Measurements from ENCODE around the gene PPP2R2C. TPM values are rescaled to one million over a fixed set of nuclear protein-coding genes. Genes with fewer than 3 reads are reported as not detected.

PPP2R2C gene
- total RNA-seq, 2 experiments from 2014 or later = not detected

- POLR2A ChIA-PET = no interaction called here
- CTCF ChIA-PET = interaction anchor here (1.4 kb wide), 1 partner anchor 55 kb away, joined by 4 read pairs; no protein-coding TSS in a partner anchor
- Mint-ChIP-seq H3K27ac (no peak overlapping the region), H3K27me3 (peaks cover 42% of the 10 kb centered on the region), H3K36me3 (ENCODE audit: low read depth) (no peaks in the 10 kb centered on the region), H3K9me3 (no peaks in the 10 kb centered on the region), H3K4me3 (no peak overlapping the region), H3K4me1 (no peaks in the 10 kb centered on the region)
- no peak for DNase-seq
Observed at GRCh38 chr4:6306299-6306698, 166.1 kb downstream of the PPP2R2C start.

- POLR2A ChIA-PET = no interaction called here
- no peak for DNase-seq
- Mint-ChIP-seq H3K4me3 (no peak overlapping the region), H3K27me3 (peaks cover 27% of the 10 kb centered on the region), H3K27ac (no peak overlapping the region), H3K4me1 (no peaks in the 10 kb centered on the region), H3K9me3 (no peaks in the 10 kb centered on the region), H3K36me3 (ENCODE audit: low read depth) (no peaks in the 10 kb centered on the region)
- CTCF ChIA-PET = interaction anchor here (1.3 kb wide), 1 partner anchor 53 kb away, joined by 3 read pairs; no protein-coding TSS in a partner anchor
Observed at GRCh38 chr4:6303943-6304342, 168.5 kb downstream of the PPP2R2C start.

- H3K36me3 Mint-ChIP-seq (ENCODE audit: low read depth) = no peaks in the 10 kb centered on the region
- no peak overlapping the region for H3K27ac Mint-ChIP-seq
- H3K9me3 Mint-ChIP-seq = no peaks in the 10 kb centered on the region
- no peak overlapping the region for H3K4me3 Mint-ChIP-seq
- peaks cover 18% of the 10 kb centered on the region for H3K27me3 Mint-ChIP-seq
- DNase-seq = no peak
- POLR2A ChIA-PET = no interaction called here
- CTCF ChIA-PET = interaction anchor here (0.6 to 1.3 kb wide), 2 partner anchors 52 to 265 kb away, joined by 3 read pairs; no protein-coding TSS in a partner anchor
- no peaks in the 10 kb centered on the region for H3K4me1 Mint-ChIP-seq
Observed at GRCh38 chr4:6302869-6303268, 169.5 kb downstream of the PPP2R2C start.

- ChIA-PET POLR2A (no interaction called here), CTCF (interaction anchor here (0.6 kb wide), 1 partner anchor 266 kb away, joined by 3 read pairs; no protein-coding TSS in a partner anchor)
- Mint-ChIP-seq H3K27ac (no peak overlapping the region), H3K27me3 (peaks cover 11% of the 10 kb centered on the region), H3K9me3 (no peaks in the 10 kb centered on the region), H3K4me1 (no peaks in the 10 kb centered on the region), H3K4me3 (no peak overlapping the region), H3K36me3 (ENCODE audit: low read depth) (no peaks in the 10 kb centered on the region)
- no peak for DNase-seq
Observed at GRCh38 chr4:6301732-6302442, 170.5 kb downstream of the PPP2R2C start.

GRCh38 chr4:6301051-6301731 is 171.2 kb downstream of the PPP2R2C start:
- Mint-ChIP-seq H3K27me3 (peaks cover 6% of the 10 kb centered on the region), H3K27ac (no peak overlapping the region), H3K4me1 (no peaks in the 10 kb centered on the region), H3K4me3 (no peak overlapping the region), H3K9me3 (no peaks in the 10 kb centered on the region), H3K36me3 (ENCODE audit: low read depth) (no peaks in the 10 kb centered on the region)
- ChIA-PET CTCF (no interaction called here), POLR2A (no interaction called here)
- DNase-seq = no peak

GRCh38 chr4:6300359-6300758 is 172.1 kb downstream of the PPP2R2C start:
- H3K9me3 Mint-ChIP-seq = no peaks in the 10 kb centered on the region
- H3K27me3 Mint-ChIP-seq = peaks cover 1% of the 10 kb centered on the region
- H3K27ac Mint-ChIP-seq = no peak overlapping the region
- POLR2A ChIA-PET = no interaction called here
- no peak for DNase-seq
- H3K4me1 Mint-ChIP-seq = no peaks in the 10 kb centered on the region
- no peak overlapping the region for H3K4me3 Mint-ChIP-seq
- CTCF ChIA-PET = no interaction called here
- no peaks in the 10 kb centered on the region for H3K36me3 Mint-ChIP-seq (ENCODE audit: low read depth)

GRCh38 chr4:6299875-6300274 is 172.5 kb downstream of the PPP2R2C start:
- DNase-seq = no peak
- H3K9me3 Mint-ChIP-seq = no peaks in the 10 kb centered on the region

GRCh38 chr4:6298852-6299251 is 173.6 kb downstream of the PPP2R2C start:
- ChIA-PET POLR2A (no interaction called here), CTCF (no interaction called here)
- Mint-ChIP-seq H3K4me1 (no peaks in the 10 kb centered on the region), H3K27me3 (no peaks in the 10 kb centered on the region), H3K27ac (no peak overlapping the region), H3K36me3 (ENCODE audit: low read depth) (no peaks in the 10 kb centered on the region), H3K9me3 (no peaks in the 10 kb centered on the region), H3K4me3 (no peak overlapping the region)
- DNase-seq = no peak

More at GRCh38 chr4:6299875-6300274, 172.5 kb downstream of the PPP2R2C start:
- ChIA-PET CTCF (no interaction called here), POLR2A (no interaction called here)
- Mint-ChIP-seq H3K4me3 (no peak overlapping the region), H3K27ac (no peak overlapping the region), H3K27me3 (no peaks in the 10 kb centered on the region), H3K4me1 (no peaks in the 10 kb centered on the region), H3K36me3 (ENCODE audit: low read depth) (no peaks in the 10 kb centered on the region)

GRCh38 chr4:6298035-6298434 is 174.4 kb downstream of the PPP2R2C start:
- Mint-ChIP-seq H3K27ac (no peak overlapping the region), H3K4me1 (no peaks in the 10 kb centered on the region), H3K9me3 (no peaks in the 10 kb centered on the region), H3K36me3 (ENCODE audit: low read depth) (no peaks in the 10 kb centered on the region), H3K4me3 (no peak overlapping the region), H3K27me3 (no peaks in the 10 kb centered on the region)
- ChIA-PET POLR2A (no interaction called here), CTCF (no interaction called here)
- DNase-seq = no peak

GRCh38 chr4:6297266-6297815 is 175.1 kb downstream of the PPP2R2C start:
- Mint-ChIP-seq H3K36me3 (ENCODE audit: low read depth) (no peaks in the 10 kb centered on the region), H3K27me3 (no peaks in the 10 kb centered on the region), H3K27ac (no peak overlapping the region), H3K9me3 (no peaks in the 10 kb centered on the region), H3K4me1 (no peaks in the 10 kb centered on the region), H3K4me3 (no peak overlapping the region)
- CTCF ChIA-PET = no interaction called here
- POLR2A ChIA-PET = no interaction called here
- DNase-seq = no peak

- H3K27ac Mint-ChIP-seq = no peak overlapping the region
- H3K4me1 Mint-ChIP-seq = no peaks in the 10 kb centered on the region
- DNase-seq = no peak
- no peak overlapping the region for H3K4me3 Mint-ChIP-seq
- no peaks in the 10 kb centered on the region for H3K9me3 Mint-ChIP-seq
- no peaks in the 10 kb centered on the region for H3K27me3 Mint-ChIP-seq
- POLR2A ChIA-PET = no interaction called here
- H3K36me3 Mint-ChIP-seq (ENCODE audit: low read depth) = no peaks in the 10 kb centered on the region
- CTCF ChIA-PET = no interaction called here
Observed at GRCh38 chr4:6296026-6296425, 176.4 kb downstream of the PPP2R2C start.

GRCh38 chr4:6295495-6295894 is 176.9 kb downstream of the PPP2R2C start:
- no peaks in the 10 kb centered on the region for H3K27me3 Mint-ChIP-seq
- no peak overlapping the region for H3K27ac Mint-ChIP-seq
- no peaks in the 10 kb centered on the region for H3K4me1 Mint-ChIP-seq
- POLR2A ChIA-PET = no interaction called here
- DNase-seq = no peak
- H3K9me3 Mint-ChIP-seq = no peaks in the 10 kb centered on the region
- no peaks in the 10 kb centered on the region for H3K36me3 Mint-ChIP-seq (ENCODE audit: low read depth)
- no peak overlapping the region for H3K4me3 Mint-ChIP-seq
- CTCF ChIA-PET = no interaction called here

GRCh38 chr4:6294705-6295421 is 177.6 kb downstream of the PPP2R2C start:
- Mint-ChIP-seq H3K27ac (no peak overlapping the region), H3K27me3 (no peaks in the 10 kb centered on the region)
- CTCF ChIA-PET = no interaction called here

More at GRCh38 chr4:6294705-6295421, 177.6 kb downstream of the PPP2R2C start:
- Mint-ChIP-seq H3K4me3 (no peak overlapping the region), H3K36me3 (ENCODE audit: low read depth) (no peaks in the 10 kb centered on the region), H3K4me1 (no peaks in the 10 kb centered on the region), H3K9me3 (no peaks in the 10 kb centered on the region)
- POLR2A ChIA-PET = no interaction called here
- no peak for DNase-seq

Data from activated CD4-positive, alpha-beta T cell treated with anti-CD3 and anti-CD28 coated beads, Interleukin-2, amount 10 ng/mL, durations not matched to agents 7 days and 5 days (primary cell).